Activated naive CD8-positive, alpha-beta T cell treated with anti-CD3 and anti-CD28 coated beads, Interleukin-2, amount 50 U/mL, for 24 hours (primary cell): Measurements from ENCODE around the gene MCUB.
"Not testable (repeated sequence)": the region's sequence is repeated elsewhere in the genome, so short reads cannot be mapped to it uniquely, and the experiment has no call there.

Experiments
- ATAC-seq: fragments of 150-1000 bp; cut with Tn5 transposase; one replicate; pipeline ENCODE4 v1.10.0; 2021
- DNase-seq: peaks from one replicate; pipeline ENCODE4 v3.0.0; 2021
- H3K27ac Mint-ChIP-seq: one replicate; pipeline ENCODE4 v1.8.0; 2021; ENCODE audit warnings: mild to moderate bottlenecking, mixed read lengths
- H3K27me3 Mint-ChIP-seq: one replicate; pipeline ENCODE4 v1.8.0; 2021; ENCODE audit warnings: mixed read lengths
- H3K36me3 Mint-ChIP-seq: one replicate; pipeline ENCODE4 v1.8.0; 2021; ENCODE audit warnings: low read depth, mixed read lengths
- H3K4me1 Mint-ChIP-seq: one replicate; pipeline ENCODE4 v1.8.0; 2021; ENCODE audit warnings: mixed read lengths
- H3K4me3 Mint-ChIP-seq: one replicate; pipeline ENCODE4 v1.8.0; 2021; ENCODE audit warnings: mild to moderate bottlenecking, moderate library complexity, mixed read lengths
- H3K9me3 Mint-ChIP-seq: one replicate; pipeline ENCODE4 v1.8.0; 2021; ENCODE audit warnings: mixed read lengths

MCUB gene

GRCh38 chr4:109560687-109561461 is 828 bp downstream of the MCUB start:
- Mint-ChIP-seq H3K36me3 (peaks cover 25% of the 10 kb centered on the region), H3K27me3 (no peaks in the 10 kb centered on the region), H3K4me3 (peak overlapping the region; percentile 91), H3K27ac (peak overlapping the region; percentile 95), H3K4me1 (peaks cover 58% of the 10 kb centered on the region), H3K9me3 (no peaks in the 10 kb centered on the region)
- DNase-seq = peak; percentile 59
- ATAC-seq = peak; percentile 71

DNA sequence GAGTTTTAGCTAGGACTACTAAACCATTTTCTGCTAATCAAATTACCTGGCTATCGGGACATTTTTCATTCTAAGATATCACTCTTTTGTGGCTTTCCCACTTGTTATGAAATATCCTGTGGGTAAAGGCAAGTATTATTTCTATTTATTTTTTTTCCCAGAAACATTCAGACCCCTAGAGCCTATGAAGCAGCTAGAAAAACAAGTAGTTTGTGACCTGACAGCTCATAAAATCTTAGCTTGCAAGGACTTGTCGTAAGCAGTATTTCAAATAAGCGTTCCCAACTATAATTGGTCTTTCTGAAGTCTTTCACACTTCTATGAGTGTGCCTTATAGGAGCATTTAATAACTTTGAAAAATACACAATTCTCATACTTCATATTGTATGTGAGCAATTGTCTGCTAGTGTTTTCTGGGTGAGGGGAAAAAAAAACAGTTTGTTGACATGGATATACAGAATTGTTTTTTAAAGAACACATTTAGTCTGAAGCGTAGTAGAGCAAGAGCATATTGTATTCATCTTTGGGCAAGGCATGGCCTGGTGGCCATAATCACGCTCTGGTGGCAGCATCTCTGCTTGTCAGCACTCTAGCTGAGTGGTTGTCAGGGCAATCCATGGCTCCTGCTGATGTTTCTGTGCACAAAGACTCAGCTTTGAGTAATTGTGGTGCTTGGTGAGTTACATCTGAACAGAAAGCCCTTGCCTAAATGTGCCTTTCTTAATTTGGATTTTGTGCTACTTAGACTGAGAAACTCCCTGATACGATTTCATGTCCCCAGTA is 2.6 kb downstream of the MCUB start:
- no peaks in the 10 kb centered on the region for H3K27me3 Mint-ChIP-seq
- ATAC-seq (no peak), DNase-seq (no peak)
- no peaks in the 10 kb centered on the region for H3K9me3 Mint-ChIP-seq
- peak overlapping the region; percentile 91 for H3K4me3 Mint-ChIP-seq
- H3K36me3 Mint-ChIP-seq = peaks cover 27% of the 10 kb centered on the region
- peak overlapping the region; percentile 0 for H3K27ac Mint-ChIP-seq
- H3K4me1 Mint-ChIP-seq = peaks cover 64% of the 10 kb centered on the region

- no peak overlapping the region for H3K4me3 Mint-ChIP-seq
- no peak overlapping the region for H3K27ac Mint-ChIP-seq
- peaks cover 59% of the 10 kb centered on the region for H3K4me1 Mint-ChIP-seq
- H3K9me3 Mint-ChIP-seq = peaks cover 4% of the 10 kb centered on the region
- ATAC-seq (peak; percentile 22), DNase-seq (no peak)
- H3K36me3 Mint-ChIP-seq = peaks cover 25% of the 10 kb centered on the region
- H3K27me3 Mint-ChIP-seq = no peaks in the 10 kb centered on the region
Measured at GRCh38 chr4:109571494-109571893, 11.4 kb downstream of the MCUB start.

DNA sequence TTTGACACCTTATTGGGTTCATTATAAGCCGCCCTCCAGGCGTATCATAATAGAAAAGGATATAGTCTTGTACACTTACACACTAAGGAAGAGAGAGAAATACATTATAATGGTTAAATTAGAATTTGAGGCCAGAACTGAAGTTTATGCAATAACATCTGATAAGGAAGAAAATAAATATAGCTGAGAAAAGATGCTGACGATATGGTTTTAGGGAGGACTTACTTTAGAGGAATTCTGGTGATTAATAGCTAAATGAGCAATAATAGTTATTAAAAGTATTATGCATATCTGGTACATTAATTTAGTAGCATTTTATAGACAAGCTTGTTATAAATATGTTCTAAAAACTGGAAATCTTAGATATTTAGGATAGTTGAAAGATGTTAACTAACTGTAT is 12.1 kb downstream of the MCUB start:
- no peak for DNase-seq
- Mint-ChIP-seq H3K9me3 (peaks cover 4% of the 10 kb centered on the region), H3K27me3 (no peaks in the 10 kb centered on the region), H3K4me1 (peaks cover 58% of the 10 kb centered on the region), H3K27ac (no peak overlapping the region), H3K36me3 (peaks cover 26% of the 10 kb centered on the region), H3K4me3 (no peak overlapping the region)
- ATAC-seq = no peak

DNA sequence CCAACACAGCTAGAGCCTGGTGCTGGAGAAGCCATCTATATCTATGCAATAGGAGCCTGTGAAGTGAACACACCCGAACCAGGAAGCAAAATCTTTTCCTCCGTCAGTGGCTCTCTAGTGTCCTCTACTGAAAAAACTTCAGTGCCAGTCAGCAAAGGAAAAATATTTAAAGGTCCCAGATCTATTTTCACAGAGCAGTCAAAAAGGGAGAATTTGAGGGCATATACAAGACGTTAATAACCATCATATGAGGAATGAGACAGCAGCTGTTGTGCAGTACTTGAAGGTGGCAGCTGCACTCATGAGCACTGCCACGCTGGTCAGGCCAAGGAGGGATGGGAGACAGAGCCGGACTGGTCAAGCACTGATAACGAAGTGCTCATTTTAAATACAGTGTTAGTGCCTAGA is 14.4 kb downstream of the MCUB start:
- H3K27ac Mint-ChIP-seq = peak overlapping the region; percentile 6
- DNase-seq (no peak), ATAC-seq (no peak)
- H3K4me1 Mint-ChIP-seq = peaks cover 61% of the 10 kb centered on the region
- H3K4me3 Mint-ChIP-seq = no peak overlapping the region
- no peaks in the 10 kb centered on the region for H3K27me3 Mint-ChIP-seq
- peaks cover 27% of the 10 kb centered on the region for H3K36me3 Mint-ChIP-seq
- H3K9me3 Mint-ChIP-seq = peaks cover 4% of the 10 kb centered on the region

GRCh38 chr4:109574931-109575804 is 15.1 kb downstream of the MCUB start:
- H3K4me1 Mint-ChIP-seq = peaks cover 58% of the 10 kb centered on the region
- no peak overlapping the region for H3K4me3 Mint-ChIP-seq
- H3K27ac Mint-ChIP-seq = no peak overlapping the region
- ATAC-seq = peak; percentile 66
- no peaks in the 10 kb centered on the region for H3K27me3 Mint-ChIP-seq
- no peak for DNase-seq
- peaks cover 4% of the 10 kb centered on the region for H3K9me3 Mint-ChIP-seq
- H3K36me3 Mint-ChIP-seq = peaks cover 27% of the 10 kb centered on the region

GRCh38 chr4:109576462-109576861 is 16.4 kb downstream of the MCUB start:
- H3K36me3 Mint-ChIP-seq = peaks cover 29% of the 10 kb centered on the region
- H3K27ac Mint-ChIP-seq = peak overlapping the region; percentile 42
- peak; percentile 60 for ATAC-seq
- H3K4me3 Mint-ChIP-seq = no peak overlapping the region
- no peak for DNase-seq
- peaks cover 53% of the 10 kb centered on the region for H3K4me1 Mint-ChIP-seq
- H3K9me3 Mint-ChIP-seq = no peaks in the 10 kb centered on the region
- no peaks in the 10 kb centered on the region for H3K27me3 Mint-ChIP-seq

GRCh38 chr4:109578846-109579245 is 18.8 kb downstream of the MCUB start:
- DNase-seq = no peak
- H3K9me3 Mint-ChIP-seq = no peaks in the 10 kb centered on the region
- no peak overlapping the region for H3K4me3 Mint-ChIP-seq
- ATAC-seq = no peak
- H3K27ac Mint-ChIP-seq = no peak overlapping the region
- H3K4me1 Mint-ChIP-seq = peaks cover 52% of the 10 kb centered on the region
- no peaks in the 10 kb centered on the region for H3K27me3 Mint-ChIP-seq
- H3K36me3 Mint-ChIP-seq = peaks cover 33% of the 10 kb centered on the region

- peaks cover 34% of the 10 kb centered on the region for H3K36me3 Mint-ChIP-seq
- ATAC-seq, H3K27ac Mint-ChIP-seq, DNase-seq, H3K4me3 Mint-ChIP-seq, H3K27me3 Mint-ChIP-seq, H3K9me3 Mint-ChIP-seq: not testable (repeated sequence)
- peaks cover 51% of the 10 kb centered on the region for H3K4me1 Mint-ChIP-seq
Measured at GRCh38 chr4:109579997-109580396, 20.0 kb downstream of the MCUB start.

- Mint-ChIP-seq H3K27me3 (no peaks in the 10 kb centered on the region), H3K36me3 (peaks cover 12% of the 10 kb centered on the region), H3K9me3 (no peaks in the 10 kb centered on the region), H3K27ac (peak overlapping the region; percentile 83), H3K4me3 (peak overlapping the region; percentile 42), H3K4me1 (peaks cover 85% of the 10 kb centered on the region)
- ATAC-seq (peak; percentile 100), DNase-seq (peak; percentile 41)
Measured at GRCh38 chr4:109588176-109588575, 28.1 kb downstream of the MCUB start.

DNA sequence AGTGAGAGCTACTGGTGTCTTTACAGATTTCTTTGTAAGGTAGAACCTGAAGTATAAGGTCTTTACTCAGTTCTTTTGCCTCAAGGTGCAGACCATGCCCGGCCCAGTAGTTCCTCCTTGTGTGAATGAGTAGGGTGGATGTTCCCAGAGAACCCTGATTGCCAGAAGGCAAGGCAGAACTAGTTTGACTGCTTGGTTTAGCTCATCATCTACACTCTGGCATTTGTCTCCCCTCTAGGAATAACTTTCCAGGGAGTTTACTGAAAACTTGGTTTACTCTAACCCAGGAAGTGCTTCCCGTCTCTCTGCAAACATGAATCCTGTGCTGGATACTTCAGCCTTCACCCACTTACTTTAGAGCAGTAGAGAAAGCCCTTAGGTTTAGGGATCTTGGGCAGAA is 29.1 kb downstream of the MCUB start:
- peaks cover 11% of the 10 kb centered on the region for H3K36me3 Mint-ChIP-seq

DNA sequence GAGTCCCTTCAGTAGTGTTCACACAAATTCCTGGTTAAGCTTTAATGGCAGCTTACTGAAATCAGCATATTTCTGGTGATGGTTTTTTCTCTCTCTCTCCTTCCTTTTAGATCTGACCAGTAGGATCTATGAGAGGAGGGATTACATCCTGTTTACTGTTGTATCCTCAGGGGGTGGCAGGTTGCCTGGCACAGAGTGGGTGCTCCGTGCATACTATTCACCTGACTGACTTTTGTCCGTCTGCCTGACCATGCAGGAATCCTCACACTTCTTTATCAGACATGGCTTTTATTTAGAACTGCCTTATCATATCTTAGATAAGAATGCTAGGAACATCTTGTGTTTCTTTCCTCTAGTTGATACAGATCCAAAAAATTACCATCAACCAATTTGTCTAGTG is 29.6 kb downstream of the MCUB start:
- ATAC-seq = no peak
- Mint-ChIP-seq H3K4me1 (peaks cover 78% of the 10 kb centered on the region), H3K27ac (peak overlapping the region; percentile 83), H3K9me3 (no peaks in the 10 kb centered on the region), H3K36me3 (peaks cover 11% of the 10 kb centered on the region), H3K4me3 (no peak overlapping the region), H3K27me3 (no peaks in the 10 kb centered on the region)
- no peak for DNase-seq

More for the DNA sequence above, 29.1 kb downstream of the MCUB start:
- DNase-seq (no peak), ATAC-seq (no peak)
- H3K9me3 Mint-ChIP-seq = no peaks in the 10 kb centered on the region
- H3K27ac Mint-ChIP-seq = peak overlapping the region; percentile 83
- peaks cover 82% of the 10 kb centered on the region for H3K4me1 Mint-ChIP-seq
- no peaks in the 10 kb centered on the region for H3K27me3 Mint-ChIP-seq
- H3K4me3 Mint-ChIP-seq = no peak overlapping the region

DNA sequence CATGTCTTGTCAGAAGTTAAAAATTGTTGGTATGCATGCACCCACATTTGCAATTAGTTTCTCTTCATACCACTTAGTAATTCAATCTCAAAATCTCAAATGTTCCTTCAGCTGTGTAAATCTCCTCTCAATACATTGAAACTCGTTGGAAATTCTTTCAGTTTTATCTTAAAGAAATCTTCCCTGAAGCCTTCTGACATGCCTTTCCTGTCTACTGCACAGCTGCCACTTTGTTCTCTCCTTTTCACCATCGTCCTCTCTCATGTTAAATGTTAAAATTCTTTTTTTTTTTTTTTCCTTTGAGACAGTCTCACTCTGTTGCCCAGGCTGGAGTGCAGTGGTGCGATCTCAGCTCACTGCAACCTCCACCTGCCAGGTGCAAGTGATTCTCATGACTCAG is 30.9 kb downstream of the MCUB start:
- ATAC-seq = no peak
- peak overlapping the region; percentile 75 for H3K27ac Mint-ChIP-seq

GRCh38 chr4:109592367-109592766 is 32.3 kb downstream of the MCUB start:
- no peak for ATAC-seq

More for the DNA sequence above, 30.9 kb downstream of the MCUB start:
- Mint-ChIP-seq H3K4me1 (peaks cover 65% of the 10 kb centered on the region), H3K4me3 (peak overlapping the region; percentile 26), H3K27me3 (no peaks in the 10 kb centered on the region), H3K9me3 (no peaks in the 10 kb centered on the region), H3K36me3 (peaks cover 6% of the 10 kb centered on the region)
- DNase-seq = no peak

More at GRCh38 chr4:109592367-109592766, 32.3 kb downstream of the MCUB start:
- Mint-ChIP-seq H3K9me3 (no peaks in the 10 kb centered on the region), H3K27me3 (no peaks in the 10 kb centered on the region), H3K27ac (peak overlapping the region; percentile 23), H3K4me3 (no peak overlapping the region), H3K36me3 (peaks cover 3% of the 10 kb centered on the region), H3K4me1 (peaks cover 54% of the 10 kb centered on the region)
- no peak for DNase-seq
